Endothelial cell of umbilical vein (primary cell): ENCODE measurements around the gene ATP5PB.

ENCODE experiments used
- CTCF ChIP-seq, 2 donors: IDR thresholded peaks; 1 replicate in 1 of 2; 2 replicates in 1 of 2; pipeline ENCODE4 v1.5.1; 2011; ENCODE audit warnings: low read length in 2 of 2, mild to moderate bottlenecking in 2 of 2, moderate library complexity in 2 of 2, control low read depth in 1 of 2, inconsistent platforms in 1 of 2, low read depth in 1 of 2; ENCODE audit not compliant: insufficient read depth in 1 of 2; ENCODE audit errors: extremely low read depth in 1 of 2
- MAX ChIP-seq: IDR thresholded peaks from 2 replicates; pipeline ENCODE4 v1.6.1; 2011; ENCODE audit not compliant: insufficient read depth, insufficient read length

GRCh38 chr1:111439461-111440351 is 9.6 kb upstream of the ATP5PB start:
- TF ChIP-seq CTCF (IDR thresholded peaks at IDR 0.05; ENCODE audit: extremely low read depth in 1 of 2, insufficient read depth in 1 of 2, low read depth in 1 of 2, low read length in 2 of 2) (no peak), MAX (no peak)
